Large intestine (tissue), 3 donors: ENCODE measurements around the gene CRABP1. TPM values are rescaled to one million over a fixed set of nuclear protein-coding genes. Genes with fewer than 3 reads are reported as not detected.

Experiments used
- DNase-seq, 2 donors: peaks; one replicate each; pipeline versions ENCODE4 v3.0.0 to v3.0.0-alpha.2; 2013
- H3K27ac ChIP-seq: one replicate; pipeline ENCODE4 v1.5.1; 2013; ENCODE audit warnings: low read length
- H3K27me3 ChIP-seq: 2 replicates; pipeline ENCODE4 v1.6.1; 2013; ENCODE audit warnings: low read length; ENCODE audit not compliant: control insufficient read depth, insufficient read depth
- H3K36me3 ChIP-seq: 2 replicates; pipeline ENCODE4 v1.6.1; 2013; ENCODE audit warnings: low read length; ENCODE audit not compliant: control insufficient read depth, insufficient read depth
- H3K4me1 ChIP-seq: one replicate; pipeline ENCODE4 v1.6.1; 2013; ENCODE audit warnings: low read length; ENCODE audit not compliant: control insufficient read depth, insufficient read depth
- H3K4me3 ChIP-seq: one replicate; pipeline ENCODE4 v1.5.1; 2013; ENCODE audit warnings: low read length
- H3K9me3 ChIP-seq: one replicate; pipeline ENCODE4 v1.6.1; 2013; ENCODE audit warnings: mild to moderate bottlenecking, low read depth, low read length, moderate library complexity; ENCODE audit not compliant: control insufficient read depth
- WGBS: methylation state at CpG from one replicate; pipeline ENCODE4 v1.1.5; 2013; ENCODE audit warnings: low lambda C conversion rate; ENCODE audit not compliant: insufficient coverage; 5-methylcytosine and 5-hydroxymethylcytosine counted together
- polyA plus RNA-seq: library from polyadenylated mRNA; unstranded; fragments of 120-200 nt; gene quantifications from one replicate; pipeline ENCODE4 v1.2.1, GENCODE V29; 2013

The CRABP1 gene
- polyA plus RNA-seq, 1 donor = 16.9 TPM

DNA sequence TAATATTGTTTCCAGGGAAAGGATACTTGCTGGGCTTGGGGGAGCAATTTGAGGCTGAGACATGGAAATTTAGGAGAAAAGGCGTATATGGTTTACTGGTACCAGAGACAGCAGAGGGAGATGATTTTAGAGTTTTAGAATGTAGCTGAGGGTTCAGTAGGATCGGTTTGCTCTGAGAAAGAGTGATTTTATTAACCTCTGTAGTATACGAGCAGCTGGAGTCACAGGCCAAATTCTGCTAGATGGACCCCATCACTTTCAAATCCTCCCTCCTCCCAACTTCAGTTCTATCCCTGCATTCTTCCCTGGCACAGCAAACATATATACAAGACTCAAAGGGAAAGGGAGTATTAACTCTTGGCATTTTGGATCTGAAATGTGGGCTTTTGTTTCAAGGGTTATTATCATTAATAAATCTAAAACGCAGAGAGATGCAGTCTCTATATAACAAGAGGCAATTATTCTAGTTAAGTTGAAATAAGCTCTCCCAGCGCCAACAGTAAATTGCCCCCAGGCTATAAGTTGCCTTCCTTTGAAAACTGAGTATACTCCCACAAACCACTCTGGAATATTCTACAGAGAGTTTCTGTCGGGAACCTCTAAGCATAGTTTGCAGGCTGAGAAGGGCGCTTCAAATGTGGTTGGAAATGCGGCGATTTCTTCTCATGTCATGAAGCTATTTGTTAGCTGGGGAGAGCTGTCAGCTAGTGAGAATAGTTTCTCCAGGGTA lies 5.4 kb downstream of the CRABP1 start:
- WGBS = no CpG with 5 or more reads among the region's 9 CpGs
- Histone ChIP-seq H3K27ac (no peak overlapping the region), H3K36me3 (no peaks in the 10 kb centered on the region)

DNA sequence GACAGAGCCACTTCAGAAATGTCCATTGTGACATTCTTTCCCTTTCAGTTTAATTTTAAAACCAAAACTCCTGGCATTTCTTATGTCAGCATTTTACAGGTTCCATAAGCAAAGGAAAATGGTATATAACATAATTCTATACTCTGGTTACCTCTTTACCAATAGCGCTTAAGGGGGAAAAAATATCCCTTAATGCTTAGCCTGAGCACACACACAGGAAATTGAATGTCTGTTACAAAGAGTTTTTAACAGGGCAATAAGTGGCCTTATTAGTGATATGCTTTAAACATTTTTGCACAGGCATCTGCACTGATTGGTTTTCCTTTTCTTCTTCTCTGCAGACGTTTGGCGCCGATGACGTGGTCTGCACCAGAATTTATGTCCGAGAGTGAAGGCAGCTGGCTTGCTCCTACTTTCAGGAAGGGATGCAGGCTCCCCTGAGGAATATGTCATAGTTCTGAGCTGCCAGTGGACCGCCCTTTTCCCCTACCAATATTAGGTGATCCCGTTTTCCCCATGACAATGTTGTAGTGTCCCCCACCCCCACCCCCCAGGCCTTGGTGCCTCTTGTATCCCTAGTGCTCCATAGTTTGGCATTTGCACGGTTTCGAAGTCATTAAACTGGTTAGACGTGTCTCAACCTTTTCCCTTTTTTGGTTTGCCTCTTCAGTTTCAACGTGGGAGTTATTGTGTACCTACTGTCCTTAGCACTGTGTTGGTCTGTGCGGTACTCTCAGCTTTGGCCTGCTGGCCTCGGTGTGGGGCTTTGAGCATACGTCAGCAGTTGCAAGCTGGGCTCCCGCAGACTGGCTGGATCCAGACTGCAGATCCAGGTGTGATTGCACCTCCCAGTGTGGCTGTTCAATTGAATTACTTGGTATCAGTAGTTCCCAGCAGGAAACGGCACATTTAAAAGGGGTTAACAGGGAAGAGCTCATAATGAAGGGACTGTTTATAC lies 7.7 kb downstream of the CRABP1 start:
- peaks cover 4% of the 10 kb centered on the region for H3K27me3 ChIP-seq
- H3K9me3 ChIP-seq = no peaks in the 10 kb centered on the region
- no peak overlapping the region for H3K4me3 ChIP-seq
- WGBS = 79% methylated on average over 3 of the region's 17 CpGs
- DNase-seq = no peak
- H3K4me1 ChIP-seq = no peaks in the 10 kb centered on the region
- H3K27ac ChIP-seq = no peak overlapping the region
- H3K36me3 ChIP-seq = no peaks in the 10 kb centered on the region

More for the DNA sequence above, 5.4 kb downstream of the CRABP1 start:
- DNase-seq = no peak
- Histone ChIP-seq H3K9me3 (no peaks in the 10 kb centered on the region), H3K27me3 (peaks cover 27% of the 10 kb centered on the region), H3K4me1 (peaks cover 5% of the 10 kb centered on the region), H3K4me3 (no peak overlapping the region)

DNA sequence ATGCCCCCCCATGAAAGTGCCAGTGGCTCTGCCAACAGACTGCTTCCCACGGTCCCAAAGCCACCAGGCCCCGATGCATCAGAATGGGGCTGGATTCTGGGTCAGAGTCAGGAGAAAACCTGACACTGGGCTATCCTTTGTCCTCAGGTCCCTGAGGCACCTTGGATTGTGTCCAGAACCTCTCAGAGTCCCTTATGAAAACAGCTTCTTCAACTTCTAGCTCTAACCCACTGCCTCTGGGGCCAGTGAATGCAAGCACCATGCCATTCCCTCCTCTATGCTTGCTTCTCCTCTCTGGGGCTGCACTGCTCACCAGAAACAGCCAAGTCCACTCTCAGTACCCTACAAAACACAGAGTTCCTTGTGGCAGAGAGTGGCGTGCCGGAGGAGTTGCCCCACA lies 9.9 kb downstream of the CRABP1 start:
- no peak overlapping the region for H3K27ac ChIP-seq
- no CpG with 5 or more reads among the region's 4 CpGs for WGBS
- H3K9me3 ChIP-seq = no peaks in the 10 kb centered on the region
- no peaks in the 10 kb centered on the region for H3K4me1 ChIP-seq
- no peak overlapping the region for H3K4me3 ChIP-seq
- H3K27me3 ChIP-seq = peaks cover 2% of the 10 kb centered on the region
- no peaks in the 10 kb centered on the region for H3K36me3 ChIP-seq
- DNase-seq = no peak

DNA sequence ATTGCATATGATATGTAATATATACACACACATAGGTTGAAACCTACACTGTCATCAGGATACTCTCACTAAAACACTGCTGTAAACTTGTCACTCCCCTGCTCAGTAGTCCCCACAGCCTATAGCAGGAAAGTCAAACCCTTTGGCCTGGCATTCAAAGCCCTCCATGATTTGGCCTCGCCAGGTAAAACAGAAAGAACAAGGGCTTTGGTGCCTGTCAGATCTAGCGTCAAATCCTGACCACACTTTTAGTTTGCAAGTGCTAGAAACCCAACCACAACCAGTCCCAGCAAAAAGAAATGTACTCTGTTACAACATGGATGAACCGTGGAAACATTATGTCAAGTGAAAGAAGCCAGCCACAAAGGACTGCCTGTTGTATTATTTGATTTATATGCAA lies 11.4 kb downstream of the CRABP1 start:
- 86% methylated on average over 1 of the region's 3 CpGs for WGBS
- no peaks in the 10 kb centered on the region for H3K4me1 ChIP-seq
- H3K27ac ChIP-seq = no peak overlapping the region
- H3K27me3 ChIP-seq = no peaks in the 10 kb centered on the region
- H3K9me3 ChIP-seq = no peaks in the 10 kb centered on the region
- H3K4me3 ChIP-seq = no peak overlapping the region
- DNase-seq = no peak
- H3K36me3 ChIP-seq = no peaks in the 10 kb centered on the region

DNA sequence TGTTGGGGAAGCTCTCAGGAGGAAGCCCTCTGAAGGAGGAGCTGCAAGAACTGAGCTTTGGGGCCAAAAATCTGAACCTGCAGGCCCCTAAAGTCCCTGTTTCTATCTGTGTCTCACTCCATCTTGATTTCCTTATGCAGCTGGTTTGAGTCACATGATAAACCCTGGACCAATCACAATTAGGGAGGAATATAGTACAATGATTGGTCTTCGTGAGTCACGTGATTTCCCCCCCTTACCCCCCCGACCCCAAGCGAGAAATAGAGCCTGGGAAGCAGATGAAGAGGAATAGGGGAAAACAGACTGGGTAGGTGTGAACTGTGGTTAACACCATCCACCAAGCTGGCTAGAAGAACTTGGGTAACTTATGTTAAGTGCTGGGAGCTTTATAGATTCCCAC lies 12.9 kb downstream of the CRABP1 start:
- 74% methylated on average over 3 of the region's 4 CpGs for WGBS
- Histone ChIP-seq H3K36me3 (no peaks in the 10 kb centered on the region), H3K4me3 (no peak overlapping the region), H3K4me1 (no peaks in the 10 kb centered on the region), H3K9me3 (no peaks in the 10 kb centered on the region), H3K27me3 (no peaks in the 10 kb centered on the region), H3K27ac (no peak overlapping the region)
- DNase-seq = no peak

DNA sequence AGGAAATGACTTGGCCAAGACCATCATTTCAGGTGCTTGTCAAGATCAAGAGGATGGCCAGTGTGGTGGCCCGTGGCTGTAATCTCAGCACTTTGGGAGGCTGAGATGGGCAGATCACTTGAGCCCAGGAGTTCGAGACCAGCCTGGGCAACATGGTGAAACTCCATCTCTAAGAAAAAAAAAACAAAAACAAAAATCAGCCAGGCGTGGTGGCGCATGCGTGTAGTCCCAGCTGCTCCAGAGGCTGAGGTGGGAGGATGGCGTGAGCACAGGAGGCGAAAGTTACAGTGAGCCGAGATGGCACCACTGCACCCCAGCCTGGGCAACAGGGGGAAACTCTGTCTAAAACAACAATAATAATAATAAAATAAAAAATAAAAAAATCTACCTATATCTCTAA lies 15.0 kb downstream of the CRABP1 start:
- Histone ChIP-seq H3K9me3 (no peaks in the 10 kb centered on the region), H3K4me3 (no peak overlapping the region), H3K27me3 (no peaks in the 10 kb centered on the region), H3K4me1 (no peaks in the 10 kb centered on the region), H3K36me3 (no peaks in the 10 kb centered on the region), H3K27ac (no peak overlapping the region)
- WGBS = no CpG with 5 or more reads among the region's 8 CpGs
- DNase-seq = no peak

DNA sequence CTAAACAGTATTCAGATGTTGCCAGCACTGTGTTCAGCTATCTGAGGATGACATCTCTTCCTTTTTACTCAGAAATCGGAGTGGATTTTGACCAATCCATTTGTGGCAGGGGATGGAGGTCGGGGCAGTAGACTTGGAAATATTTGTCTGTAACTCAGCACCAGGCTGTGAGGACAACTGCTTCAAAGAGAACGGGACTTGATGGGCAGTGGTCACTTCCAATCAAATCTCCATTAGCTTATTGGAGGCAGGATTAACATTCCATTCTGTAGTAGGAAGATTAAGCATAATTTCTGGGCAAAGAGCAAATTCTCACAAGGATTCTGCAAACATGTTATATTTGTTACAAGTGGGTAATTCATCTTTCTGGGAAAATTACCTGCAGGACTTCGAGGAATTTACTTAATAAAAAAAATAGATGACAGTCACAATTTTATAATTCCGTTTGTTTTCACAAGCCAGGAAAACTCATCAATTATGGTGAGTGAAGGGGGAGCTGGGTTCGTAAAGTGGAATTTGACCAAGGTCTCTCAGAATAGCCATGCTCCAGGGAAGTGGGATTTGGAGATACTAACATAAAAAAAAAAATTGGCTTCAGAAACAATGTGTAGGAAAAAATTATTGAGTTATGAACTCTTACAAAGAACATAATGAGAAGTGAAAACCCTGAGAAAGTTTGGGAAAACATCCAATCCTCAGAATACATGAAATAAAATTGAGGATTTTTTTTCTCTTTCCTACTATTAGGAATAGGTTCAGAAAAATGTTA lies 18.1 kb downstream of the CRABP1 start:
- Histone ChIP-seq H3K4me3 (no peak overlapping the region), H3K36me3 (no peaks in the 10 kb centered on the region), H3K4me1 (no peaks in the 10 kb centered on the region), H3K27me3 (no peaks in the 10 kb centered on the region), H3K9me3 (no peaks in the 10 kb centered on the region), H3K27ac (no peak overlapping the region)
- no peak for DNase-seq
- WGBS = 0% methylated on average over 1 of the region's 6 CpGs

DNA sequence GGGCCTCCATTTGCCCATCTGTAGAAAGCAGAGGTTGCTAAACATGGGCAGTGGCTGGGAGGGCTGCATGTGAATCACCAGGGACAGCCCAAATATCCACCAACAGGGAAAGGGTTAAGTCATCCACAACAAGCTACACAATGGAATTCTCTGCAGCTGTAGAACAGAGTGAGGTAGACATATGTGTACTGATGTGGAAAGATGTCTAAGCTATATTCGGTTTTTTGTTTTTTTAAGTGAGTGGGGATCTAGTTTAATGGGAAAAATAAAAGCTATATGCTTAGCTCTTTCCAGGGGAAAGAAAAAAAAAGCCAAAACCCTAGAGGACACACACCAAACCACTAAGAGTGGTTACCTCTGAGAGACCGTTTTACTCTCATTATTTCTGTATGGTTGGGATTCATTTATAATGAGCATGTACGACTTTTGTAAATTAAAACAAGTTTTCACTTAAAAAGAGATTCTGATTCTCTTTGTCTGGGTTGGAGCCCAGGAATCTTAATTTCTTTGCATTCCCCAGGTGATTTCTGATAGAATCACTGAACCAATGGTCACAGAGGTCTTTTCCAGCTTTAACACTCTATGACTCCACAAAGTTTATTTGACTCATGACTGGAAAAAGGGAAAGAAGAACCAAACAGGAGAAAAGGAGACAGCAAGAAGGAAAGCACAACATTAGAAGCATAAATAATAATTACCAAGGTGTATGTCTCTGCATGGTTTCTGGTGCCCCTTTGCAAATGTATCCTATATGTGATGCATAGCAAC lies 19.1 kb downstream of the CRABP1 start:
- no peaks in the 10 kb centered on the region for H3K4me1 ChIP-seq
- H3K27me3 ChIP-seq = no peaks in the 10 kb centered on the region
- H3K27ac ChIP-seq = no peak overlapping the region
- no peak overlapping the region for H3K4me3 ChIP-seq
- H3K9me3 ChIP-seq = no peaks in the 10 kb centered on the region
- no peaks in the 10 kb centered on the region for H3K36me3 ChIP-seq
- WGBS = 65% methylated on average over 3 of the region's 3 CpGs
- DNase-seq = no peak

DNA sequence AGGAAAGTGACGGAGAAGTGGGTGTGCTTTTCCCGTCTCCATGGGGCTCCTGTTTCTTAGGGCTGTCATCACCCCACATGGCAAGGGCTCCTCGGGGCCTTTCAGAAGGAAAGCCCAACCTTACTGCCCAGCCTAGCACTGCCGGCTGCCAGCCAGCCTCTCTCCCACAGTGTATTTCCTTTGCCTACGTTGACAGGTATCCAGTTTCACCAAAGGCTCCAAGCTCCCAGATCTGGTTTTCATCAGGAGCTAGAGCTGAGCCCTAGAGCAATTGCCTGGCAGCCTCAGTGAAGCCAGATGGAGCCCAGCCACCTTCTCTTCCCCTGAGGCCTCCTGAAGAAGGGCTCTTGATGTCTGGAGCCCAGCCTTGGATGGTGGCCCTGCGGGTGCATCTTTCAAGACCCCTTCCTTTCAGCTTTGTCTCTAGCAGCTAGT lies 20.2 kb downstream of the CRABP1 start:
- WGBS = 80% methylated on average over 1 of the region's 6 CpGs
- no peaks in the 10 kb centered on the region for H3K9me3 ChIP-seq
- H3K4me3 ChIP-seq = no peak overlapping the region
- no peaks in the 10 kb centered on the region for H3K4me1 ChIP-seq
- no peaks in the 10 kb centered on the region for H3K27me3 ChIP-seq
- no peak overlapping the region for H3K27ac ChIP-seq
- no peak for DNase-seq
- no peaks in the 10 kb centered on the region for H3K36me3 ChIP-seq
